Right renal pelvis (tissue), 4 donors: ENCODE data around the gene GNA12. TPM values are rescaled to one million over a fixed set of nuclear protein-coding genes. Genes with fewer than 3 reads are reported as not detected.

Experiments used
- DNase-seq, 4 donors: peaks; one replicate each; pipeline ENCODE4 v3.0.0-alpha.2; 2013; ENCODE audit warnings: low read depth in 4 of 4, low spot score in 3 of 4, missing footprints in 1 of 4
- polyA plus RNA-seq, 4 donors: library from polyadenylated mRNA; unstranded; fragments of 120-200 nt; gene quantifications; one replicate each; pipeline ENCODE4 v1.2.1, GENCODE V29; 2013; ENCODE audit not compliant: insufficient read length in 4 of 4

GNA12 gene
- polyA plus RNA-seq, 4 donors: 40.3 to 44.2 (median 42.4) TPM

- no peak for DNase-seq
These were observed 5.1 kb downstream of the GNA12 start for GRCh38 chr7:2838873-2839578.

GRCh38 chr7:2838451-2838850, 5.7 kb downstream of the GNA12 start:
- DNase-seq: no peak

- DNase-seq: no peak
These were observed 6.6 kb downstream of the GNA12 start for GRCh38 chr7:2837496-2837895.

GRCh38 chr7:2834748-2835441, 9.2 kb downstream of the GNA12 start:
- no peak for DNase-seq

- no peak for DNase-seq
These were observed 10.8 kb downstream of the GNA12 start for GRCh38 chr7:2833083-2833910.

GRCh38 chr7:2832461-2832860, 11.6 kb downstream of the GNA12 start:
- no peak for DNase-seq

- no peak for DNase-seq
These were observed 13.3 kb downstream of the GNA12 start for GRCh38 chr7:2830609-2831376.

GRCh38 chr7:2829040-2829439, 15.1 kb downstream of the GNA12 start:
- DNase-seq: no peak

- no peak for DNase-seq
These were observed 17.3 kb downstream of the GNA12 start for GRCh38 chr7:2826771-2827170.

- DNase-seq: no peak
These were observed 18.4 kb downstream of the GNA12 start for GRCh38 chr7:2825559-2826227.

- DNase-seq: no peak
These were observed 19.2 kb downstream of the GNA12 start for GRCh38 chr7:2824678-2825461.

- DNase-seq: no peak
These were observed 20.0 kb downstream of the GNA12 start for GRCh38 chr7:2824026-2824677.

GRCh38 chr7:2823130-2823529, 21.0 kb downstream of the GNA12 start:
- DNase-seq: no peak

- no peak for DNase-seq
These were observed 22.1 kb downstream of the GNA12 start for GRCh38 chr7:2821842-2822507.

- DNase-seq: no peak
These were observed 22.8 kb downstream of the GNA12 start for GRCh38 chr7:2821161-2821841.

GRCh38 chr7:2820508-2820934, 23.6 kb downstream of the GNA12 start:
- DNase-seq: no peak

GRCh38 chr7:2819954-2820397, 24.1 kb downstream of the GNA12 start:
- DNase-seq: no peak
